Breast epithelium (tissue), 3 donors: ENCODE results near the gene NDUFB11.

Source experiments
- CTCF ChIP-seq, 3 donors: fragments of 450-650 bp; IDR thresholded peaks; one replicate each; pipeline ENCODE4 v1.5.1; 2016 to 2017; ENCODE audit warnings: antibody characterized with exemption in 3 of 3, mild to moderate bottlenecking in 3 of 3, moderate library complexity in 3 of 3
- POLR2A ChIP-seq: fragments of 450-650 bp; IDR thresholded peaks from one replicate; pipeline ENCODE4 v1.6.1; 2016; ENCODE audit warnings: antibody characterized with exemption, mild to moderate bottlenecking, moderate library complexity
- POLR2AphosphoS5 ChIP-seq, 3 donors: sonication (generic); formaldehyde crosslinking; IDR thresholded peaks; one replicate each; pipeline ENCODE4 v1.6.1; 2017; ENCODE audit warnings: antibody characterized with exemption in 3 of 3

- TF ChIP-seq POLR2AphosphoS5 (IDR thresholded peaks at IDR 0.05) (no peak), CTCF (IDR thresholded peaks at IDR 0.05) (no peak), POLR2A (no peak)
Measured at GRCh38 chrX:47175588-47175980, 31.1 kb upstream of the NDUFB11 start.
